Fibroblast of the aortic adventitia (primary cell): Measurements from ENCODE around the gene DDR2. TPM values are rescaled to one million over a fixed set of nuclear protein-coding genes. Genes with fewer than 3 reads are reported as not detected.
A peak's percentile ranks its signal among the peaks of the same experiment; 100 is the strongest.

Source experiments
- DNase-seq: peaks from one replicate; pipeline ENCODE4 v3.0.0-alpha.2; 2010; ENCODE audit warnings: low read depth
- H3K4me3 ChIP-seq: 2 replicates; pipeline ENCODE4 v1.5.1; 2011; ENCODE audit warnings: low read depth, mild to moderate bottlenecking, control low read depth, low read length, moderate library complexity
- CTCF ChIP-seq: IDR thresholded peaks from 2 replicates; pipeline ENCODE4 v1.5.1; 2011; ENCODE audit warnings: mild to moderate bottlenecking, low read length, control low read depth, inconsistent platforms; ENCODE audit not compliant: insufficient read depth
- total RNA-seq: library from RNA; depleted of rRNA; stranded (reverse); fragments of >200 nt; gene quantifications from 2 replicates; pipeline ENCODE4 v1.2.3, GENCODE V29; 2012; ENCODE audit warnings: low replicate concordance

The DDR2 gene
- total RNA-seq, 1 donor = 379 TPM

DNA sequence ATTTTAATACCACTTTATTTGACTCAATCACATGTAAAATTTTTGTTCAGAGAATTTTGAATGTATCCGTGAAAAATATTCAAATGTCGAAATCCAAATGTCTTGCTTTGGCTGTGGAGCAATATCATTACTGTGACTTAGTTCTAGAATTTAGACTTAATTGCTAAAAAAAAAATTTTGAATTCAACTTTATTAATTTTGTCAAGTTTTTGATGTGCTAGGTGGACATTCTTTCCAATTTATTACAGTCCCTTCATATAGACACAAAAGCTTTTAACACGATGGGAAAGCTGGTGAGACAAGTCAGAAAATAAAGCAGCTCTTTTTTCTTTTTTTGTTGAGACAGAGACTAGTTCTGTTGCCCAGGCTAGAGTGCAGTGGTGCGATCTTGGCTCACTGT, 62.6 kb downstream of the DDR2 start:
- TF ChIP-seq CTCF = no peak
- no peak for DNase-seq
- H3K4me3 ChIP-seq = no peak overlapping the region

GRCh38 chr1:162695687-162696086, 63.4 kb downstream of the DDR2 start:
- no peak for DNase-seq
- TF ChIP-seq CTCF = no peak
- no peak overlapping the region for H3K4me3 ChIP-seq

DNA sequence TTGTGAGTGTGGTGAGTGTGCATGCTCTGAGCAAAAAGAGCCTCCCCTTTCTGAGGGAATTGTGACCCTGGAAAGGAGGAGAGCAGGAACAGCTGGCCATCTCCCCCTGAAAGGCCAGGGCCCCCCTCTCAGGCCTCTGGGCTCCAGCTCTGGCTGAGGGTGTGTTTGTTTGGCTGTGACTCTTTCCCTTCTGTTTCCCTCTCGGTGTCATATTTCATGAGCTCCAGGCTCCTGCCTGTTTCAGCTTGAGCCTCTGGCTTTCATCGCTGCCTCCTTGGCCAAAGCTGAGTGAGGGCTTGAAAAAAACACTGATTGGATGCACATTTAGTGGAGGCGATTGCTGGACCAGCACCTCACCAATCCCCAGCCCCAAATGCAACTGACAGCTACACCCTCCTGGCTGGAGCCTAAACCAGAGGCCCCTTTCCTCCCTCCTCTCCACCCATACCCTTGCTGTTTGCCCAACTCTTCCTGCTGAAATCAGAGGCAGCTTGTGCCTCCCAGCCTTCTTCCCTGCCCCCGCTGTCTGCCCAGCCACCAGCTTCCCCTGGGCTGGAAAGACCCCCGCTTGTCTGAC, 64.1 kb downstream of the DDR2 start:
- peak; percentile 97 for DNase-seq
- H3K4me3 ChIP-seq = no peak overlapping the region
- no peak for TF ChIP-seq CTCF

DNA sequence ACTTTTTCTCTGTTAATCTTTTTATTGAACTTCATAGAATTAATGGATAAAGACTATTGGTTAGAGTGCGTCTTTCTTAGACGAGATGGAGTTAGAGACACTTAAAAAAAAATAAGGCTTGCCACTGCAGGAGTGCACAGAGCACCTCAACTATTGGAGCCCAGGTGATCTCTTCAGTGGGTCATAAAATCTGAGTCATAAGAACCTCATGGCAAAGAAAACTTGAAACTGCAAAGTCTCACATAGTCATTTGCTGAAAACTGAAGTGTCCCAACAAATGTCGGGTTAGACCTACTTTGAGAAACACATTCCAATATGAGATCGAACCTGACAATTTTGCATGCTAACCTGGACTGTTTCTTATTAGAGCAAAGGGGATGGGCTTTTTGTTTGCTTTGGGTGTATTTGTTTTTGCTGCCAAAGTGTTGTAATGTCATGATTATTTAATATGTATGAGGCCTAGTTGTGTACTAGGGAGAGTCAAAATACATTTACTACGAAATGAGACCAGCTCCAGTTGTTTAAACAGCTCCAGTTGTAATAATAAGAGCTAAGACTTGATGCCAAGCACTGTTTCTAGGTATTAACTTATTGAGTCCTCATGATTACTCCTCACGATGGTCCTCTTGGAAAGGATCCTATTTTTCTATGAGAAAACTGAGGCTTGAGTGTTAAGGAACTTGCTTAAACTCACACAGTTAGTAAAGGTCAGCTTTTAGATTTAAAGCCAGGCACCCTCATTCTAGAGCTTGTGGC, 65.1 kb downstream of the DDR2 start:
- H3K4me3 ChIP-seq = no peak overlapping the region
- peak; percentile 39 for DNase-seq
- TF ChIP-seq CTCF = no peak

DNA sequence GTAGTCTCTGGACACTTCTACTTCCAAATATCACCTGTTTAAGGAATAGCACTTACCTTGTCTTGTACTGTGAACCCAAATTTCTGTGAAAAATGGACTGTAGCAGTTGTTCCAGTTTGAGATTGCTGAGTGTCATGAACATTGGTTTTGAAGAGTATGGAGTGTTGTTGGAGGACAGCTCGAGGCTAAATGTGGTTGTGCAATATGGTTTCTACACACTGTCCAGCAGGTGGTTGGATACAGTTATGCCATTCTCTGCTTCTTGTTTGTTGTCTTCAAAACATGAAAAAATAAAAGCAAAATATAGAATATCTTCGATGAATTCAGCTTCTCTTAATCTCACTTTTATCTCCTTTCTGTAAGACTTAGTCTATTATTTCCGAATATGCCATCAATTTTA, 67.1 kb downstream of the DDR2 start:
- no peak overlapping the region for H3K4me3 ChIP-seq
- DNase-seq = no peak
- peak; percentile 18 for TF ChIP-seq CTCF

DNA sequence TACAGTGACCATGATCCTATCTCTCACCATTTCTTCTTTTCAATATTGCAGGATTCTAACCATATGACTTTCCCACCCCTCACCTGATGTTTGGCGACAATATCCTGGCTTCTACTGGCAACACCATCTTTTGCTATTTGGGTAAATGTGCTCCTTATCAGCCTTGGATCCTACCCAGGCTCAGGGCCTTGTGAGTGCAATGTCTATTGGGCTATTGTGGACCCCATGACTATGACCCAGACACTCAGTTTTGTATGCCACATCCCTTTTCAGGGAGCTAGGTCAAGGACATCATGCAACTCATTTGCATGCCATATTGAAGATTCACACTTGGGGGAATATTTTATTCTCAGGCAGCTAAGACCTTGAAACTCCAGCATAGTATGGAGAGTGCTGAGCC, 67.9 kb downstream of the DDR2 start:
- no peak for DNase-seq
- TF ChIP-seq CTCF = no peak
- no peak overlapping the region for H3K4me3 ChIP-seq

DNA sequence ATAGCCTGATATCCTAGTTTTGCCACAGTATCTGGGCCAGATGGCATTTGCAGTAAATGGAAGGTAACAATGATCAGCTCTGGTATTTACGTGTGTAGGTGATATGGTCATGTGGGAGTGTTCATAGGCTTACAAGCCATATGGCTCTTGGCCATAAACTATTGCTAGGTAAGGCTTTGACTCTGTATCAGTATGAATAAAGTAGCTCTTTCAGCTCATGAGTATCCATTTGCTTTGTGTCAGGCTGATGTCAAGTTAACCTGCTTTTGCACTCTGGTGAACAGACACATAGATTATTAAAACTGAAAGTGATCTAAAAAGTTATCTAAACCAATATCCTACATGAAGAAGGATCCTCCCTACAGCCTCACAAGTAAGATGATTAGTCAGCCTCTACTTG, 69.0 kb downstream of the DDR2 start:
- TF ChIP-seq CTCF = no peak
- DNase-seq = no peak
- no peak overlapping the region for H3K4me3 ChIP-seq
